GM13976 (cell line): Measurements from ENCODE around the gene RASGRF1.

Experiments used
- DNase-seq: peaks from one replicate; pipeline ENCODE4 v3.0.0; 2012; ENCODE audit warnings: low spot score
- in situ Hi-C: fragments of 300-500 bp; cut with MboI; formaldehyde crosslinking; loops from one replicate; pipeline ENCODE4 v1.12.0; 2022; ENCODE audit warnings: low sequenced_read_pairs, mixed read lengths, inconsistent platforms; ENCODE audit not compliant: unreplicated experiment
- TF ChIP-seq, protein P1 (sequence below): IDR thresholded peaks from 2 replicates; pipeline ENCODE4 v1.5.1; 2012; ENCODE audit warnings: borderline replicate concordance, mild to moderate bottlenecking; ENCODE audit not compliant: insufficient read depth; ENCODE audit errors: extremely low read depth, missing control alignments, control extremely low read depth

Gene RASGRF1

DNA sequence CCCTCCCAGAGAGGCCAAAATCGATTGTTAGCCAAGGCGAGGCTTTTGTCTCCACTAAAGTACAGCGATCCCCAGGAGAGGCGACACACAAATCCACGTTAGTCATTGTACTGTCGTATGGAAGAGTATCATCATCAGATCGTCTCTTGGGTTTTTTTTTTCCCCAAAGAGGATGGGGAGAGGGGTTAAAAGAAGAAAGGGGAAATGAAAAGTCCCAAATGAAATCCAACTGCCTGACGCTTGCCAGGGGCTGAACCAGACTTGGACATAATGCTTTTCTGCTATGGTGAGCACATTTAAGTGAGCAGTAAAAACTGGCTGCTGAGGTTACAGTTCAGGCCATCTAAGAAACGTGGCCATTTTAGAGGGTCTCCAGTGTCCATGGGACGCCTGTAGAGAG is 107.8 kb downstream of the RASGRF1 start:
- in situ Hi-C loops: no loop called here
- DNase-seq: no peak

DNA sequence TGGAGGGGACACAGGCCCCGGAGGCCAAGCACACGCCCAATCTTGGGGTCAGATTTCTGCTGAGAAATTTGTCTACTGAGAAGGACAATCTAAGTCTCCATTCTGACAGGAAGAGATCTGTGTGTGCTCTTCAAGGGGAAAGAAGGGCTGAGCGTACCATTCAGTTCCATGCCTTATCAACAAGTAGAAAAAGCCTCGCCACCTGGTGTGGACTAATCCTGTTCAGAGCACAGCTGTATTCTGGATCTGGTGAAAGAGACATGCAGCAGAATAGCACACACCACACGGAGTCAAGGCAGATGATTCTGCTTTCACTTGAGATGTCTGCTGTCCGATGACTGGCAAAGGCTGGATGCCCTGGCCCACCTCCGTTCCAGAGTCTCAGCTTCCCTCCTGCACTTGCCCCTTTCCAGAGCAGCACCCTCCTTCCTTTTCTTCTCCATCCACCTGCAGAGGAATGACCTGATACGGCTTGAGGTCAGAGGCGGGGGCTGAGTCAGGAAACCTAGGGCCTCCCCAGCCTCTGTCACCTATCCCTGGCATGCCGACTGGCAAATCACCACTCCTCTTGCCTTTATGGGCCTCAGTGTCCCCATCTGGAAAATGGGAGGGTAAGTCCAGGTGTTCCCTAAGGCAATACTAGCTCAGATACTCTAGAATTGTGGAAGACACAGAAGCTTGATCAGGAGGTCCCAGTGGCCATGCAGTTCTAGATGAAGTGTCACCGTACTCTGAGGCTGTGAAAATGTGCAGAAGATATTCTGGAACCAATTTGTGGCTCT is 108.9 kb downstream of the RASGRF1 start:
- in situ Hi-C loops: no loop called here
- TF ChIP-seq, protein P1, sequence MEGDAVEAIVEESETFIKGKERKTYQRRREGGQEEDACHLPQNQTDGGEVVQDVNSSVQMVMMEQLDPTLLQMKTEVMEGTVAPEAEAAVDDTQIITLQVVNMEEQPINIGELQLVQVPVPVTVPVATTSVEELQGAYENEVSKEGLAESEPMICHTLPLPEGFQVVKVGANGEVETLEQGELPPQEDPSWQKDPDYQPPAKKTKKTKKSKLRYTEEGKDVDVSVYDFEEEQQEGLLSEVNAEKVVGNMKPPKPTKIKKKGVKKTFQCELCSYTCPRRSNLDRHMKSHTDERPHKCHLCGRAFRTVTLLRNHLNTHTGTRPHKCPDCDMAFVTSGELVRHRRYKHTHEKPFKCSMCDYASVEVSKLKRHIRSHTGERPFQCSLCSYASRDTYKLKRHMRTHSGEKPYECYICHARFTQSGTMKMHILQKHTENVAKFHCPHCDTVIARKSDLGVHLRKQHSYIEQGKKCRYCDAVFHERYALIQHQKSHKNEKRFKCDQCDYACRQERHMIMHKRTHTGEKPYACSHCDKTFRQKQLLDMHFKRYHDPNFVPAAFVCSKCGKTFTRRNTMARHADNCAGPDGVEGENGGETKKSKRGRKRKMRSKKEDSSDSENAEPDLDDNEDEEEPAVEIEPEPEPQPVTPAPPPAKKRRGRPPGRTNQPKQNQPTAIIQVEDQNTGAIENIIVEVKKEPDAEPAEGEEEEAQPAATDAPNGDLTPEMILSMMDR: no peak
- DNase-seq: no peak

More for the DNA sequence above, 107.8 kb downstream of the RASGRF1 start:
- TF ChIP-seq, protein P1: no peak

DNA sequence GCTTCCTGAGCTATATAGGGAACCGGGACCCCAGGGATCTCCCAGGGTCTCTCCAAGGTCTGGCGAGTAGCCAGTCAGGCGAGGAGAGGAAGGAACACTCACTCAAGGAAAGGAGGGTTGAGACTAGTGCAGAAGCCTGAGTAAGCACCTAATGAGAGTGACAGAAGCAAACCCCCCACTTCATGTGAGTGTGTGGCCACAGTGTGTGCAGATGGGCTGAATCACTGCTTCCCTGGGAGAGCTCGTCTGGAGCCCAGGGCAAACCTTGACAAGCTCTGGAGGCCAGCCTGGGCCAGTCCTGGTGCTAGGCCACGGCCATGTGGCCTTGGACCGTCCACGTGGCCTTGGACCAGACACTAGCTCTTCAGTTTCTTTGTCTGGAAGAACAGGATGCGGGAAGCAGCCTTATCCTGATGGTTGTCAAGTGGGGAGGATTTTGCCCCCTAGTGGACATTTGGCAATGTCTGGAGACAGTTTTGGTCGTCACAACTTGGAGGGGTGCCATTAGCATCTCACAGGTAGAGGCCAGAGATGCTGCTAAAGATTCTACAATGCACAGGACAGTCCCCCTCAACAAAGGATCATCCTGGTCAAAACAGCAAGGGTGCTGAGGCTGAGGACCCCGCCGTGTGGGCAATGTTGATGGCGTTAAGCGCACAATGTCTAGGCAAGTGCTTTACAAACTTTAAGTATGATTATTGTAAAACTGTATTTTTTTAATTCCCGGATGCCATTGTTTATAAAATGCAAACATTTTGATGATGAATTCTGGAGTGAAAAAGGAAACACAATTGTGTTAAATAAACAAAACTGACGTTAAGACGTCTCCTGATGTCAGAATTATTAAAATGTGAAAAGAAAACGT is 110.9 kb downstream of the RASGRF1 start:
- TF ChIP-seq, protein P1: peak; percentile 22
- in situ Hi-C loops: no loop called here
- DNase-seq: peak; percentile 72

DNA sequence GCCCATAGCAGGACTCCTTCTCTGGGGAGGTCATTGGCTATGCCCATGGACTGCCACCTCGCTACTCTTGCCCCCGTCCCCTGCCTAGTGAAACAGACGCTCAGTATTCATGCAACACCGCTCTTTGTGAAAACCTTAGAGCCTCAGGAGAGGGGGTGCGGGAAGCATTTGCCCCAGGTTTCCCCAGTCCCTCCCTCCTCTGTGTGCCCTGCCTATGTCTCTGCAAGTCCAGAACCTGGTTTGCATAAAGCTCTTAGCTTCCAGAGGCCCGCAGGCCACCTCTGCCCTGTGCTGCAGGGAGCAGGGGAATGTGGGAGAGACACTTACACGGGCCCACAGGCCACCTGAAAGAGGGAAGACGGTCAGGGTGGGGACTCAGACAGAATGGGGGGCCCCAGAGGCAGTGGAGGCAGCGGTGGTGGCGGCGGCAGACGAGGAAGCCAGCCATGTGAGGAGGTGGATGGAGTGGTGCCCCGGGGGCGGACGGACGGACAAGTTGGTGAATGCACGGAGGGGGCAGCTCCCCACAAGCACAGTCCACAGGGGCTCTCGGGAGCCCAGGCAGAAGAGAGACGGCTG is 111.9 kb downstream of the RASGRF1 start:
- in situ Hi-C loops: no loop called here
- no peak for DNase-seq
- TF ChIP-seq, protein P1: no peak

DNA sequence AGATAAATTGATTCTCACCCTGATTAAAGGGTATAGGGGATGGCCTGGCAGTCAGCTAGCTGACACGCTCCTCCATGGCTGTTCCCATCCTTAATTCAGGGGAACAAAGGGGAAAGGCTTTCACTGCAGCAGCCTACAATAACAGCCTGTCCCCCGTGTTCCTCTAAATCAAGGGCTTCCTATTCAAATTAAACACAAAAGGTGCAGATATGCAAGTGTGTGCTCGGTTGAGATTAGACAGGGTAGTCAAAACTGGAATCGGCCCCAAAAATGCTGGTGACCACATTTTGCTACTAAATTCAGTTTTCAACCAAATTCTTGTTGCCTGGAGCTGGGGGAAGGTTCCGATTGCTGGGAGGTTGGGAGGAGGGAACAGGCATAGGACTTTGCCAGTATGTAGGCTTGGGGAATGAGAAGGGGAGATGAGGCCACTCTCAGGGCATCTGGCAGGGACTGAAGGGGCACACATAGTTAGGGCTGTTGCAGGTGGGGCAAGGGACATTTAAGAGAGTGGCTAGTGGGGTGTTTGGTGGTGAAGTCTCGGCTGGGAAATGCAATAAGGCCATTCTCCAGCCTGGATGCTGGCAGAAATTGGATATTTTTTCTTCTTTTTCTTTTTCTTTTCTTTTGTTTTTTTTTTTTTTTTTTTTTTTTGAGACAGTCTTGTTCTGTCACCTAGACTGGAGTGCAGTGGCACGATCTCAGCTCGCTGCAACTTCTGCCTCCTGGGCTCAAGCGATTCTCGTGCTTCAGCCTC is 112.8 kb downstream of the RASGRF1 start:
- in situ Hi-C loops: no loop called here
- TF ChIP-seq, protein P1: no peak
- DNase-seq: peak; percentile 55

DNA sequence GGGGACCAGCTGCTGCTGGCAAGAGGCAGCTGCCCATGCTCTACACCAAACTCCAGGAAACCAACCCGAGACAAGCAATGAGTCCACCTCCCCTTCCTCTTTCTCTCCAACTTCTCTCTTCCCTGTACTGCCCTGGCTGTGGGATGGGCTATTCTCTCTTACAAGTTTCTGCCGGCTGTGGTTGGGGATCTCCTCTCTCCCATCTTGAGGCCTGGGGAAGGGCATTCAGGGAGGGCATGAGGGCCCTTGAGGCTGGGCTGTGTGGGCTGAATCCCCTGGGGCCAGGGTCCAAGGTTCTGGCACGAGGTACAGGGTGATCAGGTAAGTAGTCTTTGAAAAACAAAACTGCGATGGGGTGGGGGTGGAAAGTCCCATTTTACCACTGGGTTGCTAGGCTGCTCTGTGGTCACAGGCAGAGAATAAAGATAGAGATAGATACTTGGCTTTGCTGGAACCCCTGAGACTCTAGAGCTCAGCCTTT is 113.4 kb downstream of the RASGRF1 start:
- in situ Hi-C loops: no loop called here
- DNase-seq: peak; percentile 85
- TF ChIP-seq, protein P1: no peak
